HCT116 (cell line): Measurements from ENCODE around the gene STK24. TPM values are rescaled to one million over a fixed set of nuclear protein-coding genes. Genes with fewer than 3 reads are reported as not detected.

Experiments used
- ATAC-seq: fragments of 200-7000 bp; cut with Tn5 transposase; 2 replicates; pipeline ENCODE4 v1.9.1; 2020; ENCODE audit warnings: mild to moderate bottlenecking, moderate library complexity
- BruUV-seq: library from RNA; stranded (reverse); fragments of 400-500 nt; replicated peaks from 2 replicates; lab custom pipeline; 2021; lab: Mats Ljungman, UMichigan
- CTCF ChIA-PET: fragments of 300-600 bp; sonication (Branson Sonifier 250); formaldehyde crosslinking; loops from one replicate; lab custom pipeline; 2021; ENCODE audit warnings: antibody characterized with exemption; lab: Charles Lee
- POLR2A ChIA-PET: fragments of 300-600, 350-600 bp; sonication (Branson Sonifier 250); formaldehyde crosslinking; loops from one replicate; lab custom pipeline; 2021; ENCODE audit warnings: antibody characterized with exemption; lab: Charles Lee
- RAD21 ChIA-PET, 2 experiments: fragments of 300-600 bp; sonication (Branson Sonifier 250); formaldehyde crosslinking; loops; one replicate each; lab custom pipeline; 2023; ENCODE audit warnings: low total read pairs in 2 of 2; ENCODE audit not compliant: uncharacterized antibody in 2 of 2, unreplicated experiment in 2 of 2, low non-redundant PET in 1 of 2; lab: Charles Lee
- DNase-seq: peaks from one replicate; pipeline ENCODE4 v3.0.0-alpha.2; 2010; ENCODE audit warnings: low read depth, low spot score
- H2AFZ ChIP-seq: fragments of 200-600 bp; shearing (Covaris generic), sonication (generic); 2 replicates; pipeline ENCODE4 v1.6.1; 2017; ENCODE audit warnings: low read depth, mixed run types, mixed read lengths, antibody characterized with exemption, low read length; ENCODE audit not compliant: poor library complexity, severe bottlenecking
- H3K27ac ChIP-seq: 2 replicates; pipeline ENCODE4 v1.5.1; 2012; ENCODE audit warnings: low read depth, low read length
- H3K27me3 ChIP-seq: fragments of 200-600 bp; sonication (generic); 2 replicates; pipeline ENCODE4 v1.6.1; 2016; ENCODE audit warnings: mixed run types, low read length, mixed read lengths; ENCODE audit not compliant: insufficient read depth
- H3K36me3 ChIP-seq, 2 experiments: fragments of 200-500 bp in 1 of 2; fragments of 200-600 bp in 1 of 2; sonication (Bioruptor generic) in 1 of 2; sonication (generic) in 1 of 2; 2 replicates each; pipeline versions ENCODE4 v1.5.1 to v1.6.1; 2014 to 2016; ENCODE audit warnings: low read length in 2 of 2, inconsistent platforms in 1 of 2, mixed read lengths in 1 of 2, mixed run types in 1 of 2; ENCODE audit not compliant: insufficient read depth in 2 of 2, control insufficient read depth in 1 of 2
- H3K4me1 ChIP-seq, 2 experiments: fragments of 200-600 bp in 1 of 2; sonication (generic) in 1 of 2; 2 replicates each; pipeline versions ENCODE4 v1.5.1 to v1.6.1; 2012 to 2017; ENCODE audit warnings: low read length in 2 of 2, inconsistent platforms in 1 of 2, mild to moderate bottlenecking in 1 of 2, mixed read lengths in 1 of 2, mixed run types in 1 of 2, moderate library complexity in 1 of 2; ENCODE audit not compliant: insufficient read depth in 2 of 2, control insufficient read depth in 1 of 2
- H3K4me2 ChIP-seq: fragments of 200-600 bp; sonication (generic); 2 replicates; pipeline ENCODE4 v1.6.1; 2017; ENCODE audit warnings: mixed run types, low read length, mixed read lengths
- H3K4me3 ChIP-seq, 2 experiments: fragments of 200-600 bp in 1 of 2; sonication (generic) in 1 of 2; replicated peaks in 1 of 2; 2 replicates each; pipeline ENCODE4 v1.5.1; 2011 to 2016; ENCODE audit warnings: low read length in 2 of 2, control low read depth in 1 of 2, low read depth in 1 of 2, mild to moderate bottlenecking in 1 of 2, mixed read lengths in 1 of 2, mixed run types in 1 of 2
- H3K79me2 ChIP-seq: fragments of 200-600 bp; sonication (generic); 2 replicates; pipeline ENCODE4 v1.6.1; 2017; ENCODE audit warnings: mild to moderate bottlenecking, mixed run types, low read length, moderate library complexity, mixed read lengths; ENCODE audit not compliant: insufficient read depth
- H3K9ac ChIP-seq: fragments of 200-600 bp; sonication (generic); 2 replicates; pipeline ENCODE4 v1.6.1; 2016; ENCODE audit warnings: low read length, mixed read lengths
- H3K9me2 ChIP-seq: fragments of 200-600 bp; sonication (generic), shearing (Covaris generic); 2 replicates; pipeline ENCODE4 v1.6.1; 2017; ENCODE audit warnings: mixed run types, mild to moderate bottlenecking, moderate library complexity; ENCODE audit not compliant: insufficient read depth
- H3K9me3 ChIP-seq, 2 experiments: fragments of 200-500 bp in 1 of 2; fragments of 200-600 bp in 1 of 2; sonication (Bioruptor generic) in 1 of 2; sonication (generic) in 1 of 2; 2 replicates each; pipeline ENCODE4 v1.6.1; 2014 to 2017; ENCODE audit warnings: low read length in 2 of 2, mixed read lengths in 2 of 2, inconsistent platforms in 1 of 2, low read depth in 1 of 2, mild to moderate bottlenecking in 1 of 2, mixed run types in 1 of 2, moderate library complexity in 1 of 2; ENCODE audit not compliant: control insufficient read depth in 1 of 2, insufficient read depth in 1 of 2
- H4K20me1 ChIP-seq: fragments of 200-600 bp; sonication (generic), shearing (Covaris generic); 2 replicates; pipeline ENCODE4 v1.6.1; 2017; ENCODE audit warnings: mixed run types, mild to moderate bottlenecking, moderate library complexity; ENCODE audit not compliant: insufficient read depth
- intact Hi-C: fragments of 100-400 bp; cut with micrococcal nuclease; formaldehyde crosslinking; loops from 2 replicates; pipeline ENCODE4 v1.10.0; 2022
- total RNA-seq: library from RNA; stranded (reverse); gene quantifications from one replicate; pipeline ENCODE4 v1.2.1, GENCODE V29; 2021; ENCODE audit not compliant: unreplicated experiment
- TF ChIP-seq, protein P1 (sequence below): IDR thresholded peaks from 2 replicates; pipeline ENCODE4 v1.6.1; 2011; ENCODE audit warnings: mild to moderate bottlenecking, low read length, moderate library complexity; ENCODE audit not compliant: insufficient replicate concordance; ENCODE audit errors: extremely low read depth
- TF ChIP-seq, protein P2 (sequence below), 3 experiments: fragments of 200-600 bp in 1 of 3; sonication (generic) in 1 of 3; IDR thresholded peaks in 2 of 3; conservative IDR thresholded peaks in 1 of 3; 2 replicates each; pipeline ENCODE4 v1.5.1; 2012 to 2017; ENCODE audit warnings: low read depth in 2 of 3, low read length in 2 of 3, antibody characterized with exemption in 1 of 3, borderline replicate concordance in 1 of 3, control low read depth in 1 of 3, mild to moderate bottlenecking in 1 of 3, mixed read lengths in 1 of 3, mixed run types in 1 of 3, moderate library complexity in 1 of 3; ENCODE audit not compliant: insufficient read depth in 1 of 3

STK24 gene
- total RNA-seq, 1 experiment from 2014 or later = 137 TPM

DNA sequence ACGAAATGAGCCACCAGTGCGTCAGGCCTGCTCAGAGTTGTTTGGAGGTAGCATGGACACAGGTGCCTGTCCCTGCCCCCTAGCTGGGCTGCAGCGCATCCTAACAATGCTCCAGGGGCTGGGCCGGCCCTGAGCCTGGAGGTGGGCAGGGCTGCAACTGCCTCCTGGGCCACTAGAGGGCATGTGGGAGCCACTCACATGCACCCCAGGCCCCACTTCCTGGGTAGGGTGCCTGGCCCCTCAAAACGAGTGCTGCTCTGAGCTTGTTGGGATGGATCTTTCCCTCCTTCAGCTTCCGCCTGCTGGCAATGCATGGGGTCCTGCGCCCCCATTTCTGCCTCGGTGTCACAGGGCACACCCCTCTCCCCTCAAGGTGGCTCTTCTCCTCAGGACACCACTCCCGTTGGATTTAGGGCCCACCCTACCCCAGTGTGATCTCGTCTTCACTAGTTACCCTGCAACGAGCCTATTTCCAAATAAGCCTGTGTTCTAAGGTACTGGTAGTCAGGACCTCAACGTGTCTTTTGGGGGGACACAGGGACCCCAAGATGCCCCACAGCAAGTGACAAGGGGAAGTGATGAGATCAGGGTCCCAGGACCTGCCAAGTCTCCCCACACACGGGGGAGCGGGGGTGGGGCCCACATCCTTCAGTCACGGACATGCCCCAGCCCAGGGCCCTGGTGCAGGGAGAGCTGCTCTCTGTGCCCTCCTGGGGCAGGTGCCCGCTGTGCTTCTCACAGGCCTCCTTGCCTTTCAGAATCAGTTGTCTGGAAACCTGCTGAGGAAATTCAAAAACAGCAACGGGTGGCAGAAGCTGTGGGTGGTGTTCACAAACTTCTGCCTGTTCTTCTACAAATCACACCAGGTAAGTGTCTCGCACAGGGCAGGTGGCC lies 131.3 kb downstream of the STK24 start:
- Histone ChIP-seq H2AFZ (no peak overlapping the region), H3K27me3 (no peaks in the 10 kb centered on the region), H3K4me3 (no peak overlapping the region), H3K4me1 (peaks cover 0 to 35% of the 10 kb centered on the region in 2 experiments; a peak in 2 of 4 replicates), H3K79me2 (no peaks in the 10 kb centered on the region; the same call in 1 of the 2 replicates), H3K4me2 (peak overlapping the region; percentile 2; the same call in 1 of the 2 replicates), H3K9me2 (no peaks in the 10 kb centered on the region), H3K27ac (no peak overlapping the region; the same call in 1 of the 2 replicates), H3K9me3 (no peaks in the 10 kb centered on the region), H4K20me1 (0 out of 2 replicates have a peak, but pooled peaks cover 6% of the 10 kb centered on the region), H3K36me3 (peaks cover 2 to 5% of the 10 kb centered on the region in 2 experiments; a peak in 2 of 4 replicates), H3K9ac (no peak overlapping the region)
- no TSS peak for BruUV-seq
- ChIA-PET RAD21 (interaction anchor here (0.6 to 2.1 kb wide), 4 partner anchors 30 to 228 kb away, joined by 3 to 6 read pairs (median 4); no protein-coding TSS in a partner anchor), POLR2A (interaction anchor here (1.6 kb wide), 1 partner anchor 10 kb away, joined by 3 read pairs; no protein-coding TSS in a partner anchor), CTCF (interaction anchor here (0.7 to 4.9 kb wide), 8 partner anchors 22 to 590 kb away, joined by 3 to 41 read pairs (median 7); no protein-coding TSS in a partner anchor)
- DNase-seq = peak; percentile 41
- TF ChIP-seq, protein P1, sequence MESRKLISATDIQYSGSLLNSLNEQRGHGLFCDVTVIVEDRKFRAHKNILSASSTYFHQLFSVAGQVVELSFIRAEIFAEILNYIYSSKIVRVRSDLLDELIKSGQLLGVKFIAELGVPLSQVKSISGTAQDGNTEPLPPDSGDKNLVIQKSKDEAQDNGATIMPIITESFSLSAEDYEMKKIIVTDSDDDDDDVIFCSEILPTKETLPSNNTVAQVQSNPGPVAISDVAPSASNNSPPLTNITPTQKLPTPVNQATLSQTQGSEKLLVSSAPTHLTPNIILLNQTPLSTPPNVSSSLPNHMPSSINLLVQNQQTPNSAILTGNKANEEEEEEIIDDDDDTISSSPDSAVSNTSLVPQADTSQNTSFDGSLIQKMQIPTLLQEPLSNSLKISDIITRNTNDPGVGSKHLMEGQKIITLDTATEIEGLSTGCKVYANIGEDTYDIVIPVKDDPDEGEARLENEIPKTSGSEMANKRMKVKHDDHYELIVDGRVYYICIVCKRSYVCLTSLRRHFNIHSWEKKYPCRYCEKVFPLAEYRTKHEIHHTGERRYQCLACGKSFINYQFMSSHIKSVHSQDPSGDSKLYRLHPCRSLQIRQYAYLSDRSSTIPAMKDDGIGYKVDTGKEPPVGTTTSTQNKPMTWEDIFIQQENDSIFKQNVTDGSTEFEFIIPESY = no peak
- TF ChIP-seq, protein P2, sequence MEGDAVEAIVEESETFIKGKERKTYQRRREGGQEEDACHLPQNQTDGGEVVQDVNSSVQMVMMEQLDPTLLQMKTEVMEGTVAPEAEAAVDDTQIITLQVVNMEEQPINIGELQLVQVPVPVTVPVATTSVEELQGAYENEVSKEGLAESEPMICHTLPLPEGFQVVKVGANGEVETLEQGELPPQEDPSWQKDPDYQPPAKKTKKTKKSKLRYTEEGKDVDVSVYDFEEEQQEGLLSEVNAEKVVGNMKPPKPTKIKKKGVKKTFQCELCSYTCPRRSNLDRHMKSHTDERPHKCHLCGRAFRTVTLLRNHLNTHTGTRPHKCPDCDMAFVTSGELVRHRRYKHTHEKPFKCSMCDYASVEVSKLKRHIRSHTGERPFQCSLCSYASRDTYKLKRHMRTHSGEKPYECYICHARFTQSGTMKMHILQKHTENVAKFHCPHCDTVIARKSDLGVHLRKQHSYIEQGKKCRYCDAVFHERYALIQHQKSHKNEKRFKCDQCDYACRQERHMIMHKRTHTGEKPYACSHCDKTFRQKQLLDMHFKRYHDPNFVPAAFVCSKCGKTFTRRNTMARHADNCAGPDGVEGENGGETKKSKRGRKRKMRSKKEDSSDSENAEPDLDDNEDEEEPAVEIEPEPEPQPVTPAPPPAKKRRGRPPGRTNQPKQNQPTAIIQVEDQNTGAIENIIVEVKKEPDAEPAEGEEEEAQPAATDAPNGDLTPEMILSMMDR (IDR thresholded peaks at IDR 0.05 in 2 of 3, conservative IDR thresholded peaks at IDR 0.05 in 1 of 3; ENCODE audit: borderline replicate concordance in 1 of 3, insufficient read depth in 1 of 3, low read depth in 2 of 3, low read length in 2 of 3) = peak in 2 of 3 experiments; percentile 89 to 97; a peak in 4 of 6 replicates
- intact Hi-C loops = loop anchor here (1.0 to 5.0 kb wide), 3 partner anchors 208 to 397 kb away; no protein-coding TSS in a partner anchor
- ATAC-seq = peak; percentile 87
